Endothelial cell of umbilical vein (primary cell): ENCODE results near the gene NELFE. TPM values are rescaled to one million over a fixed set of nuclear protein-coding genes. Genes with fewer than 3 reads are reported as not detected.

Source experiments
- BruUV-seq: library from RNA; stranded (reverse); fragments of 400-500 nt; replicated peaks from 2 replicates; lab custom pipeline; 2021; lab: Mats Ljungman, UMichigan
- CTCF ChIA-PET: fragments of 300-600, 350-600 bp; sonication (Branson Sonifier 250); formaldehyde crosslinking; loops from one replicate; lab custom pipeline; 2021; ENCODE audit warnings: antibody characterized with exemption, inconsistent platforms; lab: Charles Lee
- POLR2A ChIA-PET: fragments of 300-600, 350-600 bp; sonication (Branson Sonifier 250); formaldehyde crosslinking; loops from one replicate; lab custom pipeline; 2021; ENCODE audit warnings: antibody characterized with exemption, inconsistent platforms; lab: Charles Lee
- DNase-seq: peaks from one replicate; pipeline ENCODE4 v3.0.0-alpha.2; 2011; ENCODE audit warnings: low read depth, low spot score
- FAIRE-seq: peaks from 2 replicates; lab custom pipeline; 2011; peaks lifted over from hg19 to GRCh38; lab: Jason Lieb, UNC
- H2AFZ ChIP-seq: 2 replicates; pipeline ENCODE4 v1.6.0; 2012; ENCODE audit warnings: low read depth, low read length, control low read depth, inconsistent platforms
- H3K27ac ChIP-seq: 2 replicates; pipeline ENCODE4 v1.5.1; 2011; ENCODE audit warnings: low read depth, mild to moderate bottlenecking, control low read depth, low read length, moderate library complexity; ENCODE audit not compliant: insufficient read depth
- H3K27me3 ChIP-seq, 2 experiments: 2 replicates each; pipeline versions ENCODE4 v1.6.0 to v1.6.1; 2011; ENCODE audit warnings: low read length in 2 of 2, mixed read lengths in 1 of 2; ENCODE audit not compliant: control insufficient read depth in 2 of 2, insufficient read depth in 2 of 2
- H3K36me3 ChIP-seq, 2 experiments: 2 replicates in 1 of 2; 3 replicates in 1 of 2; pipeline ENCODE4 v1.5.1; 2011; ENCODE audit warnings: low read length in 2 of 2, mild to moderate bottlenecking in 1 of 2, moderate library complexity in 1 of 2; ENCODE audit not compliant: control insufficient read depth in 2 of 2, insufficient read depth in 2 of 2; ENCODE audit errors: extremely low read depth in 1 of 2
- H3K4me1 ChIP-seq: 3 replicates; pipeline ENCODE4 v1.5.1; 2011; ENCODE audit warnings: mild to moderate bottlenecking, low read length; ENCODE audit not compliant: control insufficient read depth, insufficient read depth; ENCODE audit errors: extremely low read depth
- H3K4me2 ChIP-seq: 2 replicates; pipeline ENCODE4 v1.6.1; 2011; ENCODE audit warnings: low read length, control low read depth, mixed read lengths; ENCODE audit not compliant: insufficient read depth
- H3K4me3 ChIP-seq, 3 experiments: fragments of 200-600 bp in 1 of 3; sonication (generic), shearing (Covaris generic) in 1 of 3; replicated peaks in 1 of 3; 2 replicates each; pipeline ENCODE4 v1.5.1; 2011 to 2016; ENCODE audit warnings: control low read depth in 3 of 3, low read length in 3 of 3, mild to moderate bottlenecking in 2 of 3, inconsistent platforms in 1 of 3, low read depth in 1 of 3, moderate library complexity in 1 of 3; ENCODE audit not compliant: insufficient read depth in 1 of 3
- H3K79me2 ChIP-seq: 2 replicates; pipeline ENCODE4 v1.6.0; 2012; ENCODE audit warnings: low read length, inconsistent platforms; ENCODE audit not compliant: control insufficient read depth, insufficient read depth
- H3K9ac ChIP-seq: replicated peaks from 2 replicates; pipeline ENCODE3; 2011; ENCODE audit warnings: low read length, control low read depth; ENCODE audit not compliant: insufficient read depth; ENCODE audit errors: extremely low read depth
- H3K9me1 ChIP-seq: replicated peaks from 3 replicates; pipeline ENCODE4 v1.6.0; 2011; ENCODE audit warnings: mild to moderate bottlenecking, low read length; ENCODE audit not compliant: control insufficient read depth, insufficient read depth; ENCODE audit errors: extremely low read depth
- H3K9me3 ChIP-seq: replicated peaks from 2 replicates; pipeline ENCODE4 v1.5.1; 2012; ENCODE audit warnings: low read length, inconsistent platforms; ENCODE audit not compliant: control insufficient read depth, insufficient read depth
- H4K20me1 ChIP-seq: replicated peaks from 2 replicates; pipeline ENCODE3; 2011; ENCODE audit warnings: mild to moderate bottlenecking, low read length; ENCODE audit not compliant: control insufficient read depth, insufficient read depth; ENCODE audit errors: extremely low read depth
- EZH2 ChIP-seq: IDR thresholded peaks from 2 replicates; pipeline ENCODE4 v1.6.1; 2012; ENCODE audit warnings: borderline replicate concordance, low read depth, mild to moderate bottlenecking, moderate library complexity, low read length, inconsistent platforms; ENCODE audit not compliant: severe bottlenecking
- POLR2AphosphoS5 ChIP-seq: IDR thresholded peaks from 2 replicates; pipeline ENCODE4 v1.6.1; 2012; ENCODE audit warnings: low read depth, mild to moderate bottlenecking, control low read depth, low read length, moderate library complexity; ENCODE audit not compliant: insufficient read depth
- dilution Hi-C: fragments of 300-500 bp; cut with MboI; formaldehyde crosslinking; loops from one replicate; pipeline ENCODE4 v1.15.0; 2019; ENCODE audit warnings: low sequenced_read_pairs; ENCODE audit not compliant: extremely low pct_ligation_motif_present
- intact Hi-C: fragments of 100-400 bp; cut with micrococcal nuclease; formaldehyde crosslinking; loops from one replicate; pipeline ENCODE4 v1.10.0; 2022
- polyA plus RNA-seq, 4 experiments: library from polyadenylated mRNA; depleted of rRNA in 3 of 4; stranded (reverse) in 3 of 4; unstranded in 1 of 4; fragments of >200 nt; gene quantifications; 2 replicates each; pipeline versions ENCODE4 v1.2.1 to v1.2.3, GENCODE V29; 2011 to 2012; ENCODE audit warnings: missing spikeins in 1 of 4
- total RNA-seq: library from RNA; stranded (reverse); gene quantifications from 2 replicates; pipeline ENCODE4 v1.2.3, GENCODE V29; 2021
- TF ChIP-seq, protein P1 (sequence below), 2 donors: IDR thresholded peaks; 1 replicate in 1 of 2; 2 replicates in 1 of 2; pipeline ENCODE4 v1.5.1; 2011; ENCODE audit warnings: low read length in 2 of 2, mild to moderate bottlenecking in 2 of 2, moderate library complexity in 2 of 2, control low read depth in 1 of 2, inconsistent platforms in 1 of 2, low read depth in 1 of 2; ENCODE audit not compliant: insufficient read depth in 1 of 2; ENCODE audit errors: extremely low read depth in 1 of 2

Gene NELFE
- total and polyA plus RNA-seq, 2 donors (not counting 3 experiments of a cell fraction or from before 2014, with no cell fraction given): 55.8 to 68.5 TPM

DNA sequence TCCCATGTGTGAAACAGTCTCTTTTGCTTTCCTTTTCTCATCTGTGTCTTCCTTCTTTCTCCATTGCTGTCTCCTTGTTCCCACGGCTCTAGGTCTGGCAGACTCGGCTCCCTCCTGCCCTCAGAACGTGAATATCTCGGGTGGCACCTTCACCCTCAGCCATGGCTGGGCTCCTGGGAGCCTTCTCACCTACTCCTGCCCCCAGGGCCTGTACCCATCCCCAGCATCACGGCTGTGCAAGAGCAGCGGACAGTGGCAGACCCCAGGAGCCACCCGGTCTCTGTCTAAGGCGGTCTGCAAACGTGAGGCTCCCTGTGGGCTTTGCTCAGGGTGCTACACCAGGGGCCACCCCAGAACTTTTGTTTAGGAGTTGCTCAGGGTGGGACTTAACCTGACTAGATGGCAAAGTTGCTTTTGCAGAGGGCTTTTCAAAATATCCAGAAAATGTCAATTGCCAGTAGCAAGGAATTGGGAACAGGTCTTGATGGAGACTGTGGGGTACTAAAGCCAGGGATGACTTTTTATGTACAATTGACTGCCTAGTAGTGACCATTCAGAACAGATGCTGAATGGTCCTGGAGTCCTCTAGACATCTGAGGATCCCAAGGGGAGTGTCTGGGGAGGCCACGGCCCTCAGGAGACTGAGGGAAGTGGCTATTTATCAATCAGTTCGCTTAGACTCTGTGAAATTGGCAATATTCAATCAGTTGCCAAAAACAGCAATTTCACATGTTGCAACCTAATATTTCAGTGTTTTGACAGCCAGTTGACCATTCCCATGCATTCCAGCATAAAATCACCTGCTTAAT, 30.7 kb downstream of the NELFE start:
- Histone ChIP-seq H3K27me3 (peaks cover 9 to 13% of the 10 kb centered on the region in 2 experiments), H2AFZ (no peak overlapping the region), H3K4me1 (no peaks in the 10 kb centered on the region), H3K27ac (no peak overlapping the region), H3K9me3 (no peaks in the 10 kb centered on the region), H3K4me3 (no peak overlapping the region), H4K20me1 (no peaks in the 10 kb centered on the region), H3K36me3 (no peaks in the 10 kb centered on the region), H3K9me1 (no peaks in the 10 kb centered on the region), H3K79me2 (no peaks in the 10 kb centered on the region), H3K9ac (no peak overlapping the region), H3K4me2 (no peak overlapping the region)
- CTCF ChIA-PET: interaction anchor here (1.0 kb wide), 1 partner anchor 24 kb away, joined by 4 read pairs; no protein-coding TSS in a partner anchor
- intact Hi-C loops: no loop called here
- dilution Hi-C loops: no loop called here
- POLR2A ChIA-PET: no interaction called here
- BruUV-seq: no TSS peak
- no peak for FAIRE-seq
- no peak for TF ChIP-seq POLR2AphosphoS5
- no peak for TF ChIP-seq EZH2
- TF ChIP-seq, protein P1, sequence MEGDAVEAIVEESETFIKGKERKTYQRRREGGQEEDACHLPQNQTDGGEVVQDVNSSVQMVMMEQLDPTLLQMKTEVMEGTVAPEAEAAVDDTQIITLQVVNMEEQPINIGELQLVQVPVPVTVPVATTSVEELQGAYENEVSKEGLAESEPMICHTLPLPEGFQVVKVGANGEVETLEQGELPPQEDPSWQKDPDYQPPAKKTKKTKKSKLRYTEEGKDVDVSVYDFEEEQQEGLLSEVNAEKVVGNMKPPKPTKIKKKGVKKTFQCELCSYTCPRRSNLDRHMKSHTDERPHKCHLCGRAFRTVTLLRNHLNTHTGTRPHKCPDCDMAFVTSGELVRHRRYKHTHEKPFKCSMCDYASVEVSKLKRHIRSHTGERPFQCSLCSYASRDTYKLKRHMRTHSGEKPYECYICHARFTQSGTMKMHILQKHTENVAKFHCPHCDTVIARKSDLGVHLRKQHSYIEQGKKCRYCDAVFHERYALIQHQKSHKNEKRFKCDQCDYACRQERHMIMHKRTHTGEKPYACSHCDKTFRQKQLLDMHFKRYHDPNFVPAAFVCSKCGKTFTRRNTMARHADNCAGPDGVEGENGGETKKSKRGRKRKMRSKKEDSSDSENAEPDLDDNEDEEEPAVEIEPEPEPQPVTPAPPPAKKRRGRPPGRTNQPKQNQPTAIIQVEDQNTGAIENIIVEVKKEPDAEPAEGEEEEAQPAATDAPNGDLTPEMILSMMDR (IDR thresholded peaks at IDR 0.05; ENCODE audit: extremely low read depth in 1 of 2, insufficient read depth in 1 of 2, low read depth in 1 of 2, low read length in 2 of 2): no peak
- DNase-seq: no peak
